Inferior parietal cortex (tissue), 1 donor: ENCODE data around the gene MLXIPL.

Experiments used
- DNase-seq: peaks from one replicate; pipeline ENCODE4 v3.0.0-alpha.2; 2016; ENCODE audit errors: extremely low spot score

MLXIPL gene

GRCh38 chr7:73549176-73549575, 75.1 kb downstream of the MLXIPL start:
- DNase-seq: no peak

- no peak for DNase-seq
These were observed 76.5 kb downstream of the MLXIPL start for GRCh38 chr7:73547841-73548240.

GRCh38 chr7:73544678-73545077, 79.6 kb downstream of the MLXIPL start:
- DNase-seq: no peak
